Measurements from ENCODE around the gene ZNF207.
"Not testable (repeated sequence)": the region's sequence is repeated elsewhere in the genome, so short reads cannot be mapped to it uniquely, and the experiment has no call there.

Gene ZNF207

GRCh38 chr17:32388613-32389459 is 38.9 kb downstream of the ZNF207 start:
- no peak for DNase-seq

GRCh38 chr17:32393904-32394303 is 43.9 kb downstream of the ZNF207 start:
- no peak for DNase-seq

- no peak for DNase-seq
These were observed 46.4 kb downstream of the ZNF207 start for GRCh38 chr17:32396343-32396742.

GRCh38 chr17:32398946-32399345 is 49.0 kb downstream of the ZNF207 start:
- no peak for DNase-seq

- DNase-seq, result not testable (repeated sequence)
These were observed 60.1 kb downstream of the ZNF207 start for GRCh38 chr17:32410085-32410484.

- DNase-seq, result no peak
These were observed 76.9 kb downstream of the ZNF207 start for GRCh38 chr17:32426894-32427293.

- no peak for DNase-seq
These were observed 79.6 kb downstream of the ZNF207 start for GRCh38 chr17:32429598-32429997.

Measured in NCI-H226 (cell line).